GM19351 (cell line): Measurements from ENCODE around the gene ATP8B3.
"Not testable (repeated sequence)": the region's sequence is repeated elsewhere in the genome, so short reads cannot be mapped to it uniquely, and the experiment has no call there.

ENCODE experiments used
- ATAC-seq: cut with Tn5 transposase; IDR thresholded peaks from one replicate; pipeline ENCODE4 v1.9.1; 2021; ENCODE audit warnings: mild to moderate bottlenecking, moderate library complexity; ENCODE audit not compliant: unreplicated experiment

Gene ATP8B3

GRCh38 chr19:1774989-1775772, 36.9 kb downstream of the ATP8B3 start:
- ATAC-seq: no peak

DNA sequence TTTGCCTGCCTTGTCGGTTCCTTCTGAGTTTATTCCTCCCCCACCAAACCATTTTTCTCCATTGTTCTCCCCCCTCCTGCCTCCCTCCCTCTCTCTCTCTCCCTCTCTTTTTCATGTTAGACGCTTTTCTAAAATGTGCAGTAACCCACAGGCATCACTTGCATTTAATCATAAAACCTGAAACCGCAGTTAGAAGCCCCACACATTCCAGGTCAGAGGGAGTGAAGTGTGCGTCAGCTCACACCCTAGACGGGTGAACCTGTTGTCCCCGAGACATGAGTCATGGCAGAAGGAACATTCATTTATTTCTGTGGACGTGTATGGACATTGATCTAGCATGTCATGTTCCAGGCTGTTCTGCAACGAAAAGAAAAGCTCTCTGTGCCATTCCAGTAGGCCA, 38.9 kb downstream of the ATP8B3 start:
- ATAC-seq: no peak

GRCh38 chr19:1770866-1771576, 41.1 kb downstream of the ATP8B3 start:
- ATAC-seq: no peak

DNA sequence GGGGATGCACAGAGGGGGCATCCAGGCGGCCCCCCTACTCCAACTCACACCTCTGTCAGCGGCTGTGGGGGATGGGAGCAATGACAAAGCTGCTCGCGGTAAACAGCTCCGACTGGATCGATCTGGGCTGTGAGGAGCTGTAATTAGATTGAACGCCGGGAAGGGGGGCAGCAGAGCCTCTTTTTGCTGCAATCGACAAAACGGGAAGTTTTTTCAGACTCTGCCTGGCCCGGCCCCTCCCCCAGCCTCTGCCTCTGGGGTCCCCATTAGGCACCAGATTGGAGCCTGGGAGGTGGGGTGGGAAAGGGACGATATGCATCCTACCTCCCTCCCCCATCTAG, 42.5 kb downstream of the ATP8B3 start:
- no peak for ATAC-seq

- no peak for ATAC-seq
Measured at GRCh38 chr19:1768918-1769644, 43.0 kb downstream of the ATP8B3 start.

- ATAC-seq: no peak
Measured at GRCh38 chr19:1768248-1768647, 43.8 kb downstream of the ATP8B3 start.

DNA sequence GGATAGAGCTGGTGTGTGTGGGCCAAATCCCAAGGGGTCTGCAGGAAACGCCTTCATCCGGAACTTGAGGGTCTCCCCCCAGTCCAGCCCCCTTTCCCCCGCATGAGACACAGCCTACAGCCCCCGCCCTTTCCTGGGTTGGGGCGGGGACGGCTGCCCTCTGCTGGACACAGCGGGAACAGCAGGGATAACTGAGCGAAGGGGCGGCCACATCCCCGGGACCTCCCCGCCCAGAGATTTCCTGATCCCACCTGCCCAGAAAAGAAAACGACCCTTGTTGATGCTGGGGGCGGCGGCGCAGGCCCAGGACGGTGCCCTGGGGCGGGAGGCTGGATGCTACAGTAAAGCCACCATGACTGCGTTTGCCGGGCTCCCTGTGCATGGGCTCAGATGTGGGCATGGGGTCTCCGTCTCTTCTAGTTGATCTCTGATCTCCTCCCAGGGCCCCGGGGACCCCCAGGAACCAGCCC, 44.6 kb downstream of the ATP8B3 start:
- no peak for ATAC-seq

DNA sequence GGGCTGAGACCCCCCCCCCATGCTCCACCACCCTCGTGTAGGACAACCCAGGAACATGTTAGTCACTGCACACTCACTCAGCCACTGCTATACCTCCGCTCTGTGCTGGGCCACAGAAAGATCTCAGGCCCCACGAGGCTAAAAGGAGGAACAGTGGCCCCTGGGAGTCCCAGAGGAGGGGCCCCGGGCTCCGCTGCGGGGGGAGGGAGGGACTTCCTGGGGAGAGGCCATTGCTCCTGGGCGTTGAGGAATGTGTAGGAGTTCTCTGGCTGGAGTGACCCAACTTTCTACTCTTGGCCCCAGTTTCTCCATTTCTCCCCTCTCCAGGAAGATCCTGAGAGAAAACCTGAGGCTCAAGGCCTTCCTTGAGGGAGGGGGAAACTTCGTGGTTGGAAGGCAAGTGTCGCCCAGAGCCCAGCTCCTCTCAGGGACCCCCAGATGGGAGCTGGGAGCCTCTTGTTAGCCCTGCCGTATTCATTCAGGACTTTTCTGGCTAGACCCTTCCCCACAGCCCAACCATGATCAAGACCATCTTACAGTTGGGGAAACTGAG, 45.2 kb downstream of the ATP8B3 start:
- ATAC-seq: no peak

DNA sequence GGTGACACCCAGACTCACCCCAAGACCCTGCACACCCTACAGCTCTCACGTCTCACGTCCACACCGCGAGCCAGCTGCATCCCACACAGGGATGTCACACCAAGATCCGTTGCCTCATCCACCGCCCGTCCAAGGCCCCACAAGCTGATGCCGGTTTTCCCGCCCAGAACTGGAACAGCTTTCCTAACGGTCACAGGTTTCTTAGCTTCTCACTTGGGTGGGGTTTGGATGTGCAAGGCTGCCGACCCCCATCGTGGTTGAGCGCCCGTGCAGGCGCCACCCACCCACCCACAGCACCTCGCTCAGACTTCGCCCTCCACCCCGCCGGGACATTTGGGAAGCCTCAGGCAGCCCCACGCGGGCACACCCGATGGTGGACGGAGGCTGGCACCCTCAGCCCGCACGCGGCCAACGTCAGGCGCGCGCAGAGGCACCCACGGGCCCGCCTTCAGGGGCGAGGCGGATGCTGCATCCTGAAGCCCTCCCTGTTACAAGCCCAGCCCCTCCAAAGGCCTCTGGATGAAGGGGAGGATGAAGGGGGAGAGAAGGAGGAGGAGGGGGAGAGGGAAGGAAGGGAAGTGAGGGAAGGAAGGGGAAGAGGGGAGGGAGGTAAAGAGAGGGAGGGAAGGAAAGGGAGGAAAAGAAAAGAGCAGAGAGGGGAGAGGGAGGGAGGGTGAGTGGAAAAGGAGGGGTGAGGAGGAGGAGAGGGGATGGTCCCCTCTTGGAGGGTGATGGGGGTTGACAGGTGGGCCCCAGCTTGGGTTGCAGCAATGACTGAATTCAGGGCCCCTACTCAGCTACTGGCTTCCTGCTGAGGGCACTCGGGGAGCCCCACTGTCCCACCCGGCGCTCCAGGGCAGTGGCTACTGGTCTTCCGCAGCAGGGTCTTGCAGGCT, 45.9 kb downstream of the ATP8B3 start:
- no peak for ATAC-seq

- no peak for ATAC-seq
Measured at GRCh38 chr19:1765232-1765903, 46.7 kb downstream of the ATP8B3 start.

DNA sequence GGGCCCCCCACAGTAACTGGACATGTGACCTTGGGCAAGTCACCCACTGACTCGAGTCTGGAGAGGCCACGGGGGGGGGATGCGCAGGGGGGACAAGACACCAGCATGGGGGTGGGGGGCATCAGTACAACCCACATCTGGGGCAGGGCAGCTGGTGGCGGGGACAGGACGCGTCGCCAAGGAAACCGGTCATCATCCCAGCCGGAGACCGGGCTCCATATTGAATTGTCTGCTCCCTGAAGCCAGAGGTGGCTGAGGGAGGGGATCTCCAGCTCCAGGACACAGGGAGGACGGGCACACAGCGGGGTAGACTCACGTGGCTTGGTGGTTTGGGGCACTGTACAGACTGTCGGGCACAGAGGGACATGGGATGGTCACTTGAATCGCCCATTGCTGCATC, 47.3 kb downstream of the ATP8B3 start:
- ATAC-seq: no peak

- no peak for ATAC-seq
Measured at GRCh38 chr19:1763648-1764639, 48.1 kb downstream of the ATP8B3 start.

DNA sequence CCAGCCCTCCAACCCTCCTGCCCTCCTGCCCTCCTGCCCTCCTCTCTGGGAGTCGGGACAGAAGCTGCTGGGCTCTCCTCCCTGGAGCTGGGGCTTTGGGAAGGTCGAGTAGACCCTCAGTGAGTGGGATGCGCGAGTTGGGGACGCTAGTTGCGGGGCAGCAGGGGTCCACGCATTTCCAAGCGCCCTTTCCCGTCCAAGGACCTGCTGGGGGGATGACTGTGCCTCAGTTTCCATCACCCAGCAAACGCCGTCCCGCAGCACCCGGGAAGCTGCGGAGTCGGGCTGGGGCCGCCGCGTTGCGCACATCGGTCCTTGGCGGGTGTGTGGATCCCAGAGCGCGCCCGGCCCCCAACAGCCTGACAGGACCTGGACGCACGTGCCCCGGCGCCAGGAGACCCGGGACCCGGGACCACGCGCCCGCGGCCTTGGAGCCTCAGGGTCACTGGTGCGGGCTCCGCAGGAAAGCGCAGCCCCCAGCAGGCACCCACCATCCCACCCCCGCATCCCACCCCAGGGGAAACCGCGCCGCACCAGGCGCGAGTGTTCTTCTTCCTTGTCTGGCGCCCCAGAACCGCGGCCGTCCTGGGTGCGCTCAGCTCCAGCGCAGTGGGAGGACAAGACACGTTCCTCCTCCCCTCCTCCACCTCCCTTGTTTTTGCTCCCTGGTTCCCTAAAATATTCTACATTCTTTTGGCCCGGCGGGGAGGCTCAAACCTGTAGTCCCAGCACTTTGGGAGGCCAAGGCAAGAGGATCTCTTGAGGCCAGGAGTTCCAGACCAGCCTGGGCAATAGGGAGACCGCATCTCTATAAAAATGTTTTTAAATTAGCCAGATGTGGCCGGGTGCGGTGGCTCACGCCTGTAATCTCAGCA, 49.6 kb downstream of the ATP8B3 start:
- ATAC-seq: no peak

GRCh38 chr19:1761528-1762242, 50.4 kb downstream of the ATP8B3 start:
- ATAC-seq: no peak

GRCh38 chr19:1760786-1761527, 51.1 kb downstream of the ATP8B3 start:
- ATAC-seq: not testable (repeated sequence)

GRCh38 chr19:1760020-1760419, 52.1 kb downstream of the ATP8B3 start:
- ATAC-seq: no peak
